Stimulated activated CD8-positive, alpha-beta memory T cell treated with anti-CD3 and anti-CD28 coated beads, Interleukin-15, amount 100 ng/mL, for 24 hours (primary cell): ENCODE data around the gene STK39.

ENCODE experiments used
- DNase-seq: peaks from one replicate; pipeline ENCODE4 v3.0.0-alpha.2; 2020; ENCODE audit warnings: low read depth

The STK39 gene

GRCh38 chr2:168158586-168158985 is 88.8 kb downstream of the STK39 start:
- no peak for DNase-seq

- DNase-seq = no peak
These were observed 89.5 kb downstream of the STK39 start for GRCh38 chr2:168157926-168158325.

- no peak for DNase-seq
These were observed 90.3 kb downstream of the STK39 start for GRCh38 chr2:168157070-168157469.

- DNase-seq = no peak
These were observed 90.7 kb downstream of the STK39 start for GRCh38 chr2:168156661-168157060.

GRCh38 chr2:168155680-168156079 is 91.7 kb downstream of the STK39 start:
- no peak for DNase-seq

GRCh38 chr2:168155046-168155445 is 92.3 kb downstream of the STK39 start:
- DNase-seq = no peak

GRCh38 chr2:168152902-168153530 is 94.4 kb downstream of the STK39 start:
- no peak for DNase-seq

GRCh38 chr2:168149986-168150385 is 97.4 kb downstream of the STK39 start:
- DNase-seq = no peak

- DNase-seq = no peak
These were observed 98.0 kb downstream of the STK39 start for GRCh38 chr2:168149150-168149974.

GRCh38 chr2:168147830-168148794 is 99.3 kb downstream of the STK39 start:
- DNase-seq = no peak

- no peak for DNase-seq
These were observed 100.2 kb downstream of the STK39 start for GRCh38 chr2:168146892-168147810.

GRCh38 chr2:168145426-168146310 is 101.7 kb downstream of the STK39 start:
- DNase-seq = no peak

- no peak for DNase-seq
These were observed 102.4 kb downstream of the STK39 start for GRCh38 chr2:168145011-168145410.

GRCh38 chr2:168143813-168144212 is 103.6 kb downstream of the STK39 start:
- no peak for DNase-seq

GRCh38 chr2:168140892-168141291 is 106.5 kb downstream of the STK39 start:
- no peak for DNase-seq

GRCh38 chr2:168139852-168140251 is 107.5 kb downstream of the STK39 start:
- DNase-seq = no peak

GRCh38 chr2:168138901-168139300 is 108.5 kb downstream of the STK39 start:
- DNase-seq = no peak

GRCh38 chr2:168138374-168138773 is 109.0 kb downstream of the STK39 start:
- no peak for DNase-seq

GRCh38 chr2:168137510-168138180 is 109.8 kb downstream of the STK39 start:
- no peak for DNase-seq
